Pancreas (tissue), 10 donors: ENCODE results near the gene ARHGDIG. TPM values are rescaled to one million over a fixed set of nuclear protein-coding genes. Genes with fewer than 3 reads are reported as not detected.

Source experiments
- ATAC-seq, 4 donors: fragments of 200-7000 bp; cut with Tn5 transposase; one replicate each; pipeline versions ENCODE4 v1.8.0 to v1.9.1; 2020; ENCODE audit warnings: mild to moderate bottlenecking in 4 of 4, moderate library complexity in 4 of 4
- DNase-seq, 6 donors: peaks; one replicate each; pipeline ENCODE4 v3.0.0-alpha.2; 2020
- FAIRE-seq: peaks from 2 replicates; lab custom pipeline; 2012; peaks lifted over from hg19 to GRCh38; lab: Jason Lieb, UNC
- H3K27ac ChIP-seq, 4 donors: fragments of 200-600 bp; sonication (generic); 1 replicate in 3 of 4; 2 replicates in 1 of 4; pipeline versions ENCODE4 v1.5.0 to v1.8.0; 2020
- H3K27me3 ChIP-seq, 4 donors: fragments of 200-600 bp; one replicate each; pipeline ENCODE4 v1.8.0; 2021
- H3K36me3 ChIP-seq, 3 donors: fragments of 200-600 bp; sonication (generic) in 1 of 3; one replicate each; pipeline versions ENCODE4 v1.5.0 to v1.8.0; 2020 to 2021
- H3K4me1 ChIP-seq, 3 donors: fragments of 200-600 bp; one replicate each; pipeline ENCODE4 v1.8.0; 2021
- H3K4me3 ChIP-seq, 4 donors: fragments of 200-600 bp; sonication (generic) in 2 of 4; one replicate each; pipeline versions ENCODE4 v1.5.0 to v1.8.0; 2020 to 2021
- H3K9me3 ChIP-seq, 4 donors: fragments of 200-600 bp; one replicate each; pipeline ENCODE4 v1.8.0; 2021
- WGBS, 2 donors: extraction: QIAGEN DNeasy Blood & Tissue Kit; methylation state at CpG; one replicate each; pipeline ENCODE4 v1.1.7; 2013; 5-methylcytosine and 5-hydroxymethylcytosine counted together
- intact Hi-C, 3 donors: fragments of 100-400 bp; cut with DNase I; formaldehyde crosslinking; loops; one replicate each; pipeline versions ENCODE4 v1.11.1 to v1.14.2; 2022
- polyA plus RNA-seq, 2 donors: library from polyadenylated mRNA; stranded (reverse); fragments of 200-250 nt; gene quantifications; one replicate each; pipeline ENCODE4 v1.2.3, GENCODE V29; 2013
- total RNA-seq, 6 donors: library from RNA; stranded (reverse); fragmentation: NEBNext Ultra II Directional in 4 of 6; extraction: Animal tissue kit (Norgen Biotek cat#: 25700) in 4 of 6; gene quantifications; one replicate each; pipeline versions ENCODE4 v1.2.1 to v1.2.4, GENCODE V29; 2021 to 2023
- TF ChIP-seq, protein P1 (sequence below), 4 donors: fragments of 200-600 bp; sonication (generic) in 3 of 4; IDR thresholded peaks; one replicate each; pipeline versions ENCODE4 v1.5.0 to v1.8.0; 2021; ENCODE audit warnings: antibody characterized with exemption in 4 of 4
- donor health status: healthy with polysubstance abuse.
- donor health status: DM: no; HTN: no; CAD: no; lungs with moderate emphysema.
- donor health status: DM: no; HTN: no; CAD: no.
- donor health status: control.
- donor health status: control.
- donor health status: Bipolar disorder and iron deficiency.
- donor health status: DM: yes; HTN: yes; CAD: no.
- donor health status: DM: no; HTN: no; CAD: no.
- donor health status: DM: no; HTN: no; CAD: no.
- donor health status: DM: yes; HTN: yes; CAD: no.

Gene ARHGDIG
- total and polyA plus RNA-seq, 8 donors, result 5.6 to 165 (median 50.7) TPM

DNA sequence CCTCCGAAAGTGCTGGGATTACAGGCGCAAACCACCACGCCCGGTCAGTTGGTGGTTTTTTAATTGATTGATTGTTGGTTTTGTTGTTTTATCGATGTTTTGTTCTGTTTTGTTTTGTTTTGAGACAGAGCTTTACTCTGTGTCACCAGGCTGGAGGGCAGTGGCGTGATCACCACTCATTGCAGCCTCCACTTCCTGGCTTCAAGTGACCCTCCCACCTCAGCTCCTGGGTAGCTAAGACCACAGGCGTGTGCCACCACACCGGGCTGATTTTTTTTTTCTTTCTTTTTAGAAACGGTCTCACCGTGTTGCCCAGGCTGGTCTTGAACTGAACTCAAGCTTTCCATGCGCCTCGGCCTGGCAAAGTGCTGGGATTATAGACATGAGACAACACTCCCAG is 33.4 kb upstream of the ARHGDIG start:
- TF ChIP-seq, protein P1, sequence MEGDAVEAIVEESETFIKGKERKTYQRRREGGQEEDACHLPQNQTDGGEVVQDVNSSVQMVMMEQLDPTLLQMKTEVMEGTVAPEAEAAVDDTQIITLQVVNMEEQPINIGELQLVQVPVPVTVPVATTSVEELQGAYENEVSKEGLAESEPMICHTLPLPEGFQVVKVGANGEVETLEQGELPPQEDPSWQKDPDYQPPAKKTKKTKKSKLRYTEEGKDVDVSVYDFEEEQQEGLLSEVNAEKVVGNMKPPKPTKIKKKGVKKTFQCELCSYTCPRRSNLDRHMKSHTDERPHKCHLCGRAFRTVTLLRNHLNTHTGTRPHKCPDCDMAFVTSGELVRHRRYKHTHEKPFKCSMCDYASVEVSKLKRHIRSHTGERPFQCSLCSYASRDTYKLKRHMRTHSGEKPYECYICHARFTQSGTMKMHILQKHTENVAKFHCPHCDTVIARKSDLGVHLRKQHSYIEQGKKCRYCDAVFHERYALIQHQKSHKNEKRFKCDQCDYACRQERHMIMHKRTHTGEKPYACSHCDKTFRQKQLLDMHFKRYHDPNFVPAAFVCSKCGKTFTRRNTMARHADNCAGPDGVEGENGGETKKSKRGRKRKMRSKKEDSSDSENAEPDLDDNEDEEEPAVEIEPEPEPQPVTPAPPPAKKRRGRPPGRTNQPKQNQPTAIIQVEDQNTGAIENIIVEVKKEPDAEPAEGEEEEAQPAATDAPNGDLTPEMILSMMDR (IDR thresholded peaks at IDR 0.05), result no peak
- no peak for FAIRE-seq
- intact Hi-C loops, result loop anchor here in 2 of 3 donors (5.0 to 10.0 kb wide), 2 partner anchors 98 to 100 kb away; no protein-coding TSS in a partner anchor

DNA sequence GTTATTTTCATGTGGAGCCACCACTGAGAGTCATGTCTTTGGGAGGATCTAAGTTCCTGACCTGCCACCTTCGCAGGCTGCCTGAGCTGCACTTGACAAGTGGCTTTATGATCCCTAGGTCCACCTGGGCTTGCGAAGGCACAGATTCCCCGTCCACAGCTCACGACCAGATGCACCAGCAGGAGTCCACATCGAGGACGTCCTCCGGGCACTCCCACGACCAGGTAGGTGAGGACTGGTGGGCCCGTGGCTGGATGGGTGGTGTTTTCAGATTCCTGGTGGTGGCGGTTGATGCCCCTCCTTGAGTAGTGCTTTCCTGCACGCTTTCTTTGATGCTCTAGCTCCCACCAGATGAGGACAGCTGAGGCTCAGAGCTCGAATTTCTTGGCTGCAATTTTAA is 31.0 kb upstream of the ARHGDIG start:
- peak overlapping the region in 2 of 4 donors; percentile 74 to 76 for H3K27ac ChIP-seq
- 88 to 92% methylated on average over 12 of the region's 12 CpGs for WGBS, 2 donors

More for the DNA sequence above, 33.4 kb upstream of the ARHGDIG start:
- ATAC-seq, result no peak
- Histone ChIP-seq H3K27ac (no peak overlapping the region), H3K27me3 (no peaks in the 10 kb centered on the region), H3K4me1 (peaks cover 0 to 9% (median 7%) of the 10 kb centered on the region in 3 donors), H3K36me3 (no peaks in the 10 kb centered on the region), H3K9me3 (no peaks in the 10 kb centered on the region), H3K4me3 (no peak overlapping the region)
- DNase-seq, result peak in 2 of 6 donors; percentile 3 to 10
- 93 to 98% methylated on average over 12 of the region's 12 CpGs for WGBS, 2 donors

DNA sequence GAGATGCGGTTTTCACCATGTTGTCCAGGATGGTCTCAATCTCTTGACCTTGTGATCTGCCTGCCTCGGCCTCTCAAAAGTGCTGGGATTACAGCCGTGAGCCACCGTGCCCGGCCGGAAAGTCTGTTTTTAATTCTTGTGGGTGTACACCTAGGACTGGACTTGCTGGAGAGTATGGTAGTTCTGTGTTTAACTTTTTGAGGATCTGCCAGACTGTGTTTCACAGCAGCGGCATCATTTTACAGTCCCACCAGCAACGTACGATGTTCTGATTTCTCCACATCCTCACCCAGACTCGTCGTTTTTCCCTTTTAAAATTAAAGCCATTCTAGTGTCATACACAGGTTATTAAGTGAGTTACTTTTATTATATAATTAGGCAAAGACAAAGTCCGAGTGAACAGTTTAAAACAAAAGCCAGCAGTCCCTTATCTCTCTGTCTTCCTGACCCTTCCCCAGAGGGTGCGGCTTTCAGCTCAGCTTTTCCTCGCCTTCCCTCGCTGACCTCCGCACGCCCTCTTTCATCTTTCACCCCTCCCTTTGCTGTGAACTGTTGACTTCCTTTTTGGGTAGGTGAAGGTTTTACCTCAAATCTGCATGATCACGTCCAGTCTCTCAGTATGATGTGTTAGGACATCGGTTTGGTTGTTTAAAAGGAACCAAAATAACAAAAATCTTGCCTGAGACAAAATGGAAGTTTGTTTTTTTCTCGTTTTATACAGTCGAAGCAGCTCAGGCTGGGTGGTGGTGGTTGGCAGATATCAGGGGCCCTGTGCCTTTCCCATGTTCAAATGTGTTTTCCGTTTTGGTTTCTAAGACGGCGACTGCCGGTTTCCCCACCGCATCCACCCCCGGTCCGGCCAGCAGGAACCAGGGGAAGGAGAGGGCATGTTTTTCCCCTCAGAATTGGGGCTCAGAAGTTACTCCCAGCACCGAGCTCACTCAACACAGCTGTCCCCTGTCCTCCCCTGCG is 27.7 kb upstream of the ARHGDIG start:
- Histone ChIP-seq H3K36me3 (peaks cover 0 to 8% (median 0%) of the 10 kb centered on the region in 3 donors), H3K4me3 (no peak overlapping the region), H3K27me3 (no peaks in the 10 kb centered on the region), H3K4me1 (peaks cover 0 to 9% (median 7%) of the 10 kb centered on the region in 3 donors), H3K9me3 (no peaks in the 10 kb centered on the region), H3K27ac (no peak overlapping the region)
- intact Hi-C loops, result no loop called here
- ATAC-seq, result no peak
- no peak for DNase-seq
- no peak for FAIRE-seq
- WGBS, 2 donors, result 83 to 88% methylated on average over 30 of the region's 30 CpGs
- TF ChIP-seq, protein P1 (IDR thresholded peaks at IDR 0.05), result no peak

More for the DNA sequence above, 31.0 kb upstream of the ARHGDIG start:
- Histone ChIP-seq H3K36me3 (no peaks in the 10 kb centered on the region), H3K9me3 (no peaks in the 10 kb centered on the region), H3K4me1 (peaks cover 0 to 9% (median 7%) of the 10 kb centered on the region in 3 donors), H3K27me3 (no peaks in the 10 kb centered on the region), H3K4me3 (no peak overlapping the region)
- TF ChIP-seq, protein P1 (IDR thresholded peaks at IDR 0.05), result no peak
- no peak for ATAC-seq
- no peak for FAIRE-seq
- peak in 1 of 6 donors; percentile 25 for DNase-seq
- intact Hi-C loops, result loop anchor here in 2 of 3 donors (5.0 to 10.0 kb wide), 2 partner anchors 95 to 98 kb away; no protein-coding TSS in a partner anchor

DNA sequence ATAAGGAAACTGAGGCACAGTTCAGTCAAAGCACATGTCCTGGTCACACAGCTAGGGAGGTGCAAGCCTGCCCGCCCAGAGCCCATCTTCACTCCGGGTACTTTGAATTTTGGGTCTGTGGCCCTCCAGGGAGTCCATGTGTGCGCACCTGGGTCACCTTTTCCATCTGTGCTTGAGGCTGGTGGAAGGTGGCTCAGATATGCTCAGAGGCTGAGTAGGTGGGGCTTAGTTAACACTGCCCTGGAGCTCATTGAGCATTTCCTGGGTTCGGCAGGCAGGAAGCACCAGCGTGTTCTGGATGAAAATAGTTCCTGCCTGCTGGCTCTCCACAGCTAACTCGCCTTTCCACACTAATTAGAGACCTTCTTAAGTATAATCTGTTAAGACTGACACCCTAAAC is 26.6 kb upstream of the ARHGDIG start:
- DNase-seq (no peak), ATAC-seq (no peak), FAIRE-seq (no peak)
- no peaks in the 10 kb centered on the region for H3K9me3 ChIP-seq
- H3K4me1 ChIP-seq, result peaks cover 0 to 9% (median 7%) of the 10 kb centered on the region in 3 donors
- TF ChIP-seq, protein P1 (IDR thresholded peaks at IDR 0.05), result no peak
- no peak overlapping the region for H3K27ac ChIP-seq
- H3K36me3 ChIP-seq, result peaks cover 0 to 8% (median 0%) of the 10 kb centered on the region in 3 donors
- no peak overlapping the region for H3K4me3 ChIP-seq
- WGBS, 2 donors, result 86 to 90% methylated on average over 6 of the region's 6 CpGs
- H3K27me3 ChIP-seq, result no peaks in the 10 kb centered on the region
- intact Hi-C loops, result no loop called here
